ENCODE measurements around the gene SULT1A1.
"Not testable (repeated sequence)": the region's sequence is repeated elsewhere in the genome, so short reads cannot be mapped to it uniquely, and the experiment has no call there.

SULT1A1 gene

GRCh38 chr16:28591355-28591754 is 18.5 kb downstream of the SULT1A1 start:
- DNase-seq (ENCODE audit: low read depth, low spot score), result no peak

GRCh38 chr16:28590384-28591340 is 19.2 kb downstream of the SULT1A1 start:
- no peak for DNase-seq (ENCODE audit: low read depth, low spot score)

DNA sequence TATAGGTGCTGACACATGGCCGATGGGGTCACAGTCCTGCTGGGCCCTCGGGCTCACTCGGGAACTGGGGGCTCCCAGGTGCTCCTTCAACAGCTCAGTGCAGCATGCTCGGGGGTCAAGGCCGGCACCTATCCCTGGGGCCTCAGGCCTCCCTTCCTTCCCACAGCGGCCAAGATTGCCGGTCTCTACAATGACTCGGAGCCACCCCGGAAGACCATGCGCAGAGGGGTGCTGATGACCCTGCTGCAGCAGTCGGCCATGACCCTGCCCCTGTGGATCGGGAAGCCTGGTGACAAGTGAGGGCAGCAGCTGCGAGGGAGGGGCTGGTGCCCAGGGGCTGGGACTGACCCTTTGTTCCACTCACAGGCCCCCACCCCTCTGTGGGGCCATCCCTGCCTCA is 19.9 kb downstream of the SULT1A1 start:
- no peak for DNase-seq (ENCODE audit: low read depth, low spot score)

- no peak for DNase-seq (ENCODE audit: low read depth, low spot score)
Observed at GRCh38 chr16:28589069-28589468, 20.8 kb downstream of the SULT1A1 start.

GRCh38 chr16:28587386-28587785 is 22.5 kb downstream of the SULT1A1 start:
- DNase-seq (ENCODE audit: low read depth, low spot score), result no peak

GRCh38 chr16:28586466-28586865 is 23.4 kb downstream of the SULT1A1 start:
- no peak for DNase-seq (ENCODE audit: low read depth, low spot score)

- no peak for DNase-seq (ENCODE audit: low read depth, low spot score)
Observed at GRCh38 chr16:28585674-28586073, 24.2 kb downstream of the SULT1A1 start.

DNA sequence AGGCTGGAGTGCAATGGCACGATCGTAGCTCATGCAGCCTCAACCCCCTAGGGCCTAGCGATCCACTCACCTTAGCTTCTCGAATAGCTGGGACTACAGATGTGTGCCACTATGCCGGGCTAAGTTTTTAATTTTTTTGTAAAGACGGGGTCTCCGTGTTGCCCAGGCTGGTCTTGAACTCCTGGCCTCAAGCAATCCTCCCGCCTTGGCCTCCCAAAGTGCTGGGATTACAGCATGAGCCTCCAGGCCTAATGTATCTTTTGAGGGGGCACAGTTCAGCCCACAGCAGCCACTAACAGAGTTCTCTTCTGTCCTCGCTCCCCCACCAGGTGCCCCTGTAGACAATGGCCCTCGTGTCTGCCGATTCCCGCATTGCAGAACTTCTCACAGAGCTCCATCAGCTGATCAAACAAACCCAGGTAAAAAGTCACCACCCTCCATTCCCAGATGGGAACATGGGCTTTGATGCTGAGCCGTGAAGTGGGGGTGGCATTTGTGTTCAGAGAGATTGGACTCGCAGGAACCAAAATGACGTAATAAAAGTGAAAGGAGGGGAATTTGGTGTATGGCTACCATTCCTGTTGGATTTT is 29.0 kb downstream of the SULT1A1 start:
- DNase-seq (ENCODE audit: low read depth, low spot score), result no peak

GRCh38 chr16:28575446-28576109 is 34.3 kb downstream of the SULT1A1 start:
- no peak for DNase-seq (ENCODE audit: low read depth, low spot score)

DNA sequence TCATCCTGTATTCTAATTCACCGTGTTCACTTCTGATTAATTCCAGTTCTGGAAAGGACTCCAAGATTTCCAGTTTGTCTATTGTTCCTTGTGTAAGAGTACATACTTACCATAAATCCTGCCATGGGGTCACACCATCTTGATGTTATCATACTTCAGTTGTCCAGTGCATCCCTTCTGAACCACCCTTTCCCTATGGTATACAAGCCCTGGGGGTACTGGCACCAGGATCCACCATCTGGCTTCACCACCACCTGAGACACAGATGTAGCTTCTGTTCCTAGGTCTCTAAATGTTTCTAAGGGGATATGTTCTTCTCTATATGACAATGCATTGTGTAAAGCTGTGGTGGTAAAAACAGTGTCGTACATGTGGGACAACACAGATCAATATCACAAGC is 34.9 kb downstream of the SULT1A1 start:
- DNase-seq (ENCODE audit: low read depth, low spot score), result no peak

DNA sequence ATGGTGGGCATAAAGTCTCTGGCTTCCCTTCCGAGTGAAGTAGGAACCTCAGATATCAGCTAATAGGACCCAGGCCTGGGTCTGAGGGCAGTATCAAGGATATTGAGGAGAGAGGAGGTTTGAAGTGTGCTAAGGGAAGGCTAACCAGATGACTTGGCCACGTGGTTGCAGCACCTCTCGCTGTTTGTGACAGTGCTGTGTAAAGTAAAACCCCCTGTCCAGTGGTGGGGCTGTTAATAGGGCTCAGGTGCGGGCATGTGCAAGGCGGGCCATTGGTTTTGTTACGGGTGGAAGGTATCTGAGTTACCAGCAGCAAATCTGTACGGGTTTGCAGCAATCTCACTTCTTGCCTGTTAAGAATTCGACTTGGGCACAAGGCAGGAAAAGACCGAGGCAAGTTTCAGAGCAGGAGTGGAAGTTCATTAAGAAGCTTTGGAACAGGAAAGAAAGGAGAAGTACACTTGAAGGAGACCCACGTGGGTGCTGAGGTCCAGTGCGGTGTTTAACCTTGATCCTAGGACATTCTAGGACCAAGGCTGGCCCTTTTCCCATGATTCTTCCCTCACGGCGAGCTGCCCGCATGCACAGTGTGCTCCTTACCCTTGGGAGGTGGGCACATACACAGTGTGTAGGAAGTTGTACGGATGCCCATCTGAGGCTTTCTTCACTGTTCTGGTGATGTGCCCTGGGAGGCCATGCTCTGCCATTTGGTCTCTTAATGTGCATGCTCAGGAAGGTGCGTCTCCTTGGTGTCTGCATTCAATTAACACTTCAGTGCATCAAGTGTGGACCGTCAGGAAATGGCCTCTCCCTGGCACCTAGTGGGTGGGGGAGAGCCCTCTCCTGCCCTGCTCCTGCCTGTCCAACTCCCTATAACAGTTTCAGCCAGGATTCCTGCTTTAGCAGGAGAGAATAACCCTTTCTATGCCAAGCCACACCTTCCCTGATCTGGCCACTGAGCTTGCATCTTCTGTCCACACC is 35.8 kb downstream of the SULT1A1 start:
- no peak for DNase-seq (ENCODE audit: low read depth, low spot score)

DNA sequence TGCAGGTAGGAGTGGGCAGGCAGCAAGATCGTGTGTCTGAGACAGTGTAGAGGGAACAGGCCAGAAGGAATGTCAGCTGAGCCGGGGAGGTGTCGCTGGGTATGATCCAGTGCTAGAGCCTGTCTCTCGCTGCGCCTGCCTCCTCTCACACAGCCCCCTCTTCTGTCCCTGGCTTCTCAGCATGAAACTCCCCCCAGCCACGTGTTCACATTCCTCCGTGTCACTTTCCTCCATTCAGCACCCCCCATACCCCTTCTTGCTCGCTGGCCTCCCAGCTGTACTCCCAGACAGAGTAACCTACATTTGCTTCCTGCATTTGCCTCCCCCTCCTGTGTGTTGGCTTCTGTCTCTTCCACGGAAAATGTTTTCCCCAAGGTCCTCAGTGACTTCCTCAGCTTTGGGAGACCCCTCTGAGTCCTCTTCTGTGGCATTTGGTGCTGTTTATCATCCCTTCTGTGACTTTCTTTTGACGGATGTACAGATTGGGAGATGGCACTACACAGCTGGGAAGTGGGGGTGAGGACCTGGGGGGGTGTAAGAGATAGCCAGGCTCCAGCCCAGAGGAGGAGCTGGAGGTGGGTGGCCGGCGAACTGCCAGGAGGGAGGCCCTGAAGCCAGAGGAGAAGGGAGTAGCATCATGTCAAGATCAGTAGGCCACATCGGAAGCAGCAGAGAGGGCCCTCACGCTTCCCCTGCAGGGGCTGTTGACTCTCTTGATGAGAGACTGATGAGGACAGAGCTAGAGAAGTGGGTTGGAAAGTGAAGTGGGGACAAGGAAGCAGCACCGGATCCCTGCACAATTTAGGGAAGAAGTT is 36.9 kb downstream of the SULT1A1 start:
- DNase-seq (ENCODE audit: low read depth, low spot score), result no peak

- DNase-seq (ENCODE audit: low read depth, low spot score), result no peak
Observed at GRCh38 chr16:28569968-28570752, 39.7 kb downstream of the SULT1A1 start.

DNA sequence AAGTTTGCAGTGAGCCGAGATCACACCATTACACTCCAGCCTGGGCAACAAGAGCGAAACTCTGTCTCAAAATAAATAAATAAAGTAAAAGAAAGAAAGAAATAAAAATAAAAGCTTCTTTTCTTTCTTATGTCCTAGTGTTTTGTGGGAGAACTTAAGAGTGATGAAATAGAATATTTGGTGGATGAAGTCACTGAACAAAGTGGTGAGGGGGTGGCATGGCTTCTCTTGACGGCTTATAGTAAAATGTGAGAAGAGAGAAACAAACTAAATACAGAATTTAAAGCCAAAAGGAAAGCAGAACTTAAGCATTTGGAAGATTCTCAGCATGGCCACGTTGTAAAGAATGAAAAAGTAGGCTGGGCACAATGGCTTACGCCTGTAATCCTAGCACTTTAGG is 40.8 kb downstream of the SULT1A1 start:
- DNase-seq (ENCODE audit: low read depth, low spot score), result no peak

- DNase-seq (ENCODE audit: low read depth, low spot score), result no peak
Observed at GRCh38 chr16:28567292-28567691, 42.6 kb downstream of the SULT1A1 start.

GRCh38 chr16:28566233-28566925 is 43.5 kb downstream of the SULT1A1 start:
- DNase-seq (ENCODE audit: low read depth, low spot score), result not testable (repeated sequence)

GRCh38 chr16:28563218-28563617 is 46.6 kb downstream of the SULT1A1 start:
- no peak for DNase-seq (ENCODE audit: low read depth, low spot score)

DNA sequence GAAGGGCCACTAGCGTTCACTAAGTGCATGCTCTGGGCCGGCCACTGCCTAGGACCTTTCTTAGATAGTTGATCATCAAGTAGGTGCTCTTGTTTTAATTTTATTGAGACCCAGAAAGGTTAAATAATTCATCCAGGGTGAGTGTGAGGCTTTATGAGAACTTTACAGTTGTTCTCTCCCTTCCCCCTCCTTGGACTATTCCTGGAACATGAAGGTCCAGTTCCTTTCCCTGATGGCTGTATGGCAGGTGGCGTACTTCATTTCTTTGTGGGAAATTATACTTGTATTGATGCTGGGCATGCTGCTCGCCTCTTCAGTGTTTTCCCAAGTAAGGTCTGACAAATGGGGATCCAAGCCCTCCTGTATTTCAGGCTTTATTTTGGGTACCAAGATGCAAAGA is 47.6 kb downstream of the SULT1A1 start:
- DNase-seq (ENCODE audit: low read depth, low spot score), result no peak

DNA sequence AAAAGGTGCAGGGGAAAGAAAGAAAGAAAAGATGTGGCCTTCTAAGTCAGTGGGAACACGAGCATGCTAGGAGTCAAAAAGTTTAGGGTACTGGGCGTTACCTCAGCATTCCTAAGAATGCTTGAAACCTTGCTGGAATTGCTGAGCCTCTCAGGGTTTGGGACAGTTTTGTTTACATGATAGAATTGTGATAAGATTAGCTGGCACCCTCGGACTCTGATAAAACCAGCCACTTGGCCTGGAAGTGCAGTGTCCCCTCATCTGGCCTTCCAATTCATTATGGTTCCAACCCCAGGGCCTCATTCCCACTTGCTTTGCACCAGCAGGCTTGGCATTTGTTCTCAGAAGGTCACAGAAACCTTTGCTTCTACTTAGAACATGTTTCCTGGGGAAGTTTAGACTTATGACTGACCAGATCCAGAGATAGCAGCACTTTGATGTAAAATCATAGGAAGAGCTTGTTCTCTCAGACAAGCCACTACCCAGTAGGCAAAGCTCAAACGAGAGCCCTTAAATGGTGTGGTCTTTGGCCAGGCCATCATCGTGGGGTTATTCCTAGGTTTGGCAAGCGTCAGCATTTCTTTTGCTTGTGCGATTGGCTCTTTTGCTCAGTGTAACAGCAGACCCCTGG is 48.2 kb downstream of the SULT1A1 start:
- DNase-seq (ENCODE audit: low read depth, low spot score), result no peak

All from brain pericyte (primary cell).